ENCODE results near the gene L3MBTL4. TPM values are rescaled to one million over a fixed set of nuclear protein-coding genes. Genes with fewer than 3 reads are reported as not detected.

L3MBTL4 gene
- total RNA-seq, 1 donor from 2014 or later = 16.2 TPM

DNA sequence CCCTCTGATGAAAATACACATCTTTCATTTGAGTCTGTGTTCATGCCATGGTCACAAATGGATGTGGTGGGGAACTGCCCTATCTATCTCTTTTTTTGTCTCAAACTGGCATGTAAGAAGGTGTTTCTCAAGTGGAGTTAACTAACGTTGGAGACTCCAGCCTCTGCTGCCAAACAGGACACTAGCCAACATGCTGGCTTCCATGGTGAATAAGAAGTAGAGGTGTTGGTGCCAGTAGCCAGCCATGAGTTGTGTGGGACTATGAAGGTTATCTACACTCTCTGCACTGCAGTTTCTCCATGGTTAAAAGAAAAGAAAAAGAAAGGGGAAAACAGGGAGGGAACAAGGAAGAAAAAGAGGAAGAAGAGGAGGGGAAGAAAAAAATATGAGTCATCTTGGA is 370.4 kb downstream of the L3MBTL4 start:
- no peak overlapping the region for H3K27ac ChIP-seq
- TF ChIP-seq, protein P1, sequence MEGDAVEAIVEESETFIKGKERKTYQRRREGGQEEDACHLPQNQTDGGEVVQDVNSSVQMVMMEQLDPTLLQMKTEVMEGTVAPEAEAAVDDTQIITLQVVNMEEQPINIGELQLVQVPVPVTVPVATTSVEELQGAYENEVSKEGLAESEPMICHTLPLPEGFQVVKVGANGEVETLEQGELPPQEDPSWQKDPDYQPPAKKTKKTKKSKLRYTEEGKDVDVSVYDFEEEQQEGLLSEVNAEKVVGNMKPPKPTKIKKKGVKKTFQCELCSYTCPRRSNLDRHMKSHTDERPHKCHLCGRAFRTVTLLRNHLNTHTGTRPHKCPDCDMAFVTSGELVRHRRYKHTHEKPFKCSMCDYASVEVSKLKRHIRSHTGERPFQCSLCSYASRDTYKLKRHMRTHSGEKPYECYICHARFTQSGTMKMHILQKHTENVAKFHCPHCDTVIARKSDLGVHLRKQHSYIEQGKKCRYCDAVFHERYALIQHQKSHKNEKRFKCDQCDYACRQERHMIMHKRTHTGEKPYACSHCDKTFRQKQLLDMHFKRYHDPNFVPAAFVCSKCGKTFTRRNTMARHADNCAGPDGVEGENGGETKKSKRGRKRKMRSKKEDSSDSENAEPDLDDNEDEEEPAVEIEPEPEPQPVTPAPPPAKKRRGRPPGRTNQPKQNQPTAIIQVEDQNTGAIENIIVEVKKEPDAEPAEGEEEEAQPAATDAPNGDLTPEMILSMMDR (IDR thresholded peaks at IDR 0.05) = no peak
- intact Hi-C loops (cut with DNase I) = no loop called here
- no peaks in the 10 kb centered on the region for H3K9me3 ChIP-seq
- H3K36me3 ChIP-seq = no peaks in the 10 kb centered on the region
- H3K4me3 ChIP-seq = no peak overlapping the region
- ATAC-seq = no peak
- no peaks in the 10 kb centered on the region for H3K27me3 ChIP-seq
- no peaks in the 10 kb centered on the region for H3K4me1 ChIP-seq
- DNase-seq = no peak

DNA sequence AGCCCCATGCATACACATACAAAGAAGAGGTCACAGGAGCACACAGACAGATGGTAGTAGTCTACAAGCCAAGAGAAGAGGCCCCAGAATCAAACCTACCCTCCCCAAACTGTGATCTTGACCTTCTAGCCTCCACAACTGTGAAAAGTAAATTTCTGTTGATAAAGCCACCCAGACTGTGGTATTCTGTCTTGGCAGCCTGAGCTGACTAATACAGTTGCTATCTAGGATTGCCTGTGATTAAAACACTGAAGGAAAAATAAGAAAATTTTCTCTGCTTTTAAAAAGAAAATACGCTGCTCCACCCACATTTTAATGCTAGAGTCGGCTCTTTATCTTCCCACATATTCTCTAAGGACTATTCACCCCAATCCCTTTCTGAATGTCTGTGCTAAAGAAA is 375.7 kb downstream of the L3MBTL4 start:
- intact Hi-C loops (cut with DNase I) = no loop called here
- no peak overlapping the region for H3K27ac ChIP-seq
- H3K9me3 ChIP-seq = no peaks in the 10 kb centered on the region
- no peaks in the 10 kb centered on the region for H3K4me1 ChIP-seq
- TF ChIP-seq, protein P1 (IDR thresholded peaks at IDR 0.05) = no peak
- H3K27me3 ChIP-seq = no peaks in the 10 kb centered on the region
- DNase-seq (no peak), ATAC-seq (no peak)
- H3K36me3 ChIP-seq = no peaks in the 10 kb centered on the region
- H3K4me3 ChIP-seq = no peak overlapping the region

DNA sequence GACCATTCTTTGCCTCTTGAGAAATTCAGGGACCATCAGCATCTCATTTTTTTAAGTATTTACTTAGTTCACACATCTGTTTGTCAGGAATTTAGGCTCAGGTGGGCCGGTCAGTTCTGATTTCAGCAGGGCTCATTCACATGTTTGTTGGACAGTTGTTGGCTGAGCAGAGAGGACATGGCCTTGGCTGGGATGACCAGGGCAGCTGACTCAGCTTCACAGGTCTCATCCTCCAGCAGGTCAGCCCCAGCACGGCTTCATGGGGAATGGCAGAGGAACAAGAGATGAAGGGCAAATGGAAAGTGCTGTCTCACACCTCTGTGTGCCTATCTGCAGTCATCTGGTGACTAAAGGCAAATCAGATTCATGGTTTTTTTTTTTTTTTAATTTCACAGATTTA is 383.3 kb downstream of the L3MBTL4 start:
- intact Hi-C loops (cut with DNase I) = no loop called here
- H3K9me3 ChIP-seq = no peaks in the 10 kb centered on the region
- H3K27me3 ChIP-seq = no peaks in the 10 kb centered on the region
- TF ChIP-seq, protein P1 (IDR thresholded peaks at IDR 0.05) = no peak
- no peak overlapping the region for H3K4me3 ChIP-seq
- DNase-seq = no peak
- H3K36me3 ChIP-seq = no peaks in the 10 kb centered on the region
- no peaks in the 10 kb centered on the region for H3K4me1 ChIP-seq
- no peak for ATAC-seq
- H3K27ac ChIP-seq = no peak overlapping the region

DNA sequence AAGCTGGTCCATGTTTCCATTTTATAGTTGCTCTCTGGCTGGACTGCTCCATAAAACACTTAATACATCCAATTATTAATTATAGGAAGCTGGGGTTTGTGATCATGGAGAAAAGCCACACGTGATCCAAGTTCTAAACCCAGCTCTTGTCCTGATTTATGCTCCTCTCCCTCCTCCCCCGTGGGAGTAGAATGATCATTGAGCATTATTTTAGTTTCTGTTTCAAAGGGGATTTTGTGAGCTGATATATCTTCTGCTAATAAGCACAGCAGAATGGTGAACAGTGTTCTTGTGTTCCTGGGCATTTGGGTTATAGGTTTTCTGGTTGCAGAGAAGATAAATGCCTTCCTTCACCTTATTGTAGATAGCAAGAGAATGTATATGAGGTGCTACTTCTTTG is 383.7 kb downstream of the L3MBTL4 start:
- intact Hi-C loops (cut with DNase I) = no loop called here
- ATAC-seq = no peak
- TF ChIP-seq, protein P1 (IDR thresholded peaks at IDR 0.05) = no peak
- Histone ChIP-seq H3K27me3 (no peaks in the 10 kb centered on the region), H3K9me3 (no peaks in the 10 kb centered on the region), H3K4me1 (no peaks in the 10 kb centered on the region), H3K36me3 (no peaks in the 10 kb centered on the region), H3K27ac (no peak overlapping the region), H3K4me3 (no peak overlapping the region)
- DNase-seq = no peak

DNA sequence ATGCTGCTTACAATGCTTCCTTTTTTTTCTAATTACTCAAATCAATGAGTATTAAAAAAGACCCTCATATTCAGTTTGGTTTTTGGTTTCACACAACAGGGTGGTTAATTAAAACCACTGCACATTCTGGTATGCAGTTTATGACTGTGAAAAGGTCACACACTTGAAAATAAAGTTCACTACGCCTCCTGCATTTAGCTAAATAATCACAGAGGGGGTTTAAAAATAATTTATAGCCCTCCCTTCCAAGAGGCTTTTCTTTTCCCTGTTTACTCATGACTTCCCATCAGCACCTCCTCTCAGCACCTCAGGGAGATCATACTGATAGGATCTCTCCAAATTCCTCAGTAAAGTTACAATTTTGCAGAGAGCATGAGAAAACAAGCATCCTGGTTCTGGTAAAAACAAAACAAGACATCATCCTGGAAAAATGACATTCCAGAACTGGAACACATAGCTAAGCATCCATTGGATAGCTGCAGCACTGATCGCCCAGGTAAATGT is 389.9 kb downstream of the L3MBTL4 start:
- TF ChIP-seq, protein P1 (IDR thresholded peaks at IDR 0.05) = no peak
- Histone ChIP-seq H3K36me3 (no peaks in the 10 kb centered on the region), H3K9me3 (no peaks in the 10 kb centered on the region), H3K27ac (no peak overlapping the region), H3K27me3 (no peaks in the 10 kb centered on the region), H3K4me1 (no peaks in the 10 kb centered on the region), H3K4me3 (no peak overlapping the region)
- DNase-seq = no peak
- intact Hi-C loops (cut with DNase I) = no loop called here
- ATAC-seq = no peak

DNA sequence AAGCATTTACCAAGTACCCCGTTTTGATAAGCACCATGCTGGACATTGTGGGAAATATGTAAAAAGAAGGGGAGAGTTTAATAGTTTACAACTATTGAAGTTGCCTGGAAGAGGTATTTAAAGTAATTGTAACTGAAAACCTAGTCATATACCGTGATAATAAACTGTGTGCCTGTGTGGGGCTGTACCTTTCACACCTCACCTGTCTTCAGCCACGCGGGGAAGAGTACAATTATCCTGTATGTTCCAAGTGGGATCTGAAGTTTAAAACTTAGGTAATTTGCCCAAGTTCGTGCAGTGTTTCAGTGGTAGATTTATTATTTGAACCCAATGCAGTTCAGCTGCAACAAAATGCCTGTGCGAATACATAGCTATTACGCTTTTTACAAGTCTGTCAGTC is 391.2 kb downstream of the L3MBTL4 start:
- H3K27me3 ChIP-seq = no peaks in the 10 kb centered on the region

More for the DNA sequence above, 391.2 kb downstream of the L3MBTL4 start:
- Histone ChIP-seq H3K4me3 (no peak overlapping the region), H3K27ac (no peak overlapping the region), H3K9me3 (no peaks in the 10 kb centered on the region), H3K36me3 (no peaks in the 10 kb centered on the region), H3K4me1 (no peaks in the 10 kb centered on the region)
- intact Hi-C loops (cut with DNase I) = no loop called here
- ATAC-seq (no peak), DNase-seq (no peak)
- TF ChIP-seq, protein P1 (IDR thresholded peaks at IDR 0.05) = no peak
